Activated naive CD4-positive, alpha-beta T cell treated with anti-CD3 and anti-CD28 coated beads, Interleukin-2, amount 50 U/mL, for 16 hours (primary cell): ENCODE results near the gene ATP6V0A1.
"Not testable (repeated sequence)": the region's sequence is repeated elsewhere in the genome, so short reads cannot be mapped to it uniquely, and the experiment has no call there.

Experiments used
- DNase-seq: peaks from one replicate; pipeline ENCODE4 v3.0.0-alpha.2; 2020

The ATP6V0A1 gene

GRCh38 chr17:42477824-42478223 is 19.1 kb downstream of the ATP6V0A1 start:
- DNase-seq, result not testable (repeated sequence)

- DNase-seq, result peak; percentile 57
Observed at GRCh38 chr17:42484304-42484703, 25.6 kb downstream of the ATP6V0A1 start.

DNA sequence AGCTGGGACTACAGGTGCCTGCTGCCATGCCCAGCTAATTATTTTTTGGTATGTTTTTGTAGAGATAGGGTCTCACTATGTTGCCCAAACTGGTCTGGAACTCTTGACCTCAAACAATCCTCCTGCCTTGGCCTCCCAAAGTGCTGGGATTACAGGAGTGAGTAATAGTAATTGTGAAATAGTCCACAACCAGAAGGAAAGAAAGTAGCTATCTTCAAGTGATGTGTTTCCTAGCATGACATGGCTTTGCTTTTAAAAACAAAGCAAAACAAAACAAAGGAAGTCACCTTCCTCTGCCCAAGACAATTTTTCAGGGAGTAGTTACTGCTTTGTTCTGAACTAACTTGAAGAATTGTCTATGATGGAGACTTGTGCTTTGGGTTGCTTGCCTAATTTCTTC is 27.0 kb downstream of the ATP6V0A1 start:
- DNase-seq, result no peak

DNA sequence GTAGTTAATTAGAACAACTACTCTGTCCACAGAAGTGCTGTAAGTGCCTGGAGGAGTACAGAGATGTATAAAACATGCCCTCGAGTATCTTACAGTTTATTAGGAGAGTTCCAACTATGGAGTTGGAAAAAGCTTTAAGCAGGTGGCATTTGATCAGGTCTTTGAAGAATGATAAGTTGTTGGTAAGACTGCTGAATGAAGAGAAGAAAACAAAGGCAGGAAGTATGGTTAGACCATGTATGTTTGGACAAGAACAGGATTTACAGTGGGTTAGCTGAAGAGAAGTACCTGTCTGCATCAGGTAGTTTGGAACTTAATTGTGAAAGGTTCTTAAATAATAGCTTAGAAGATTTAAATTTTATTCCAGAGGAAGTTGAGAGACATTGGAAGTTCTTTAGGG is 29.4 kb downstream of the ATP6V0A1 start:
- DNase-seq, result no peak

DNA sequence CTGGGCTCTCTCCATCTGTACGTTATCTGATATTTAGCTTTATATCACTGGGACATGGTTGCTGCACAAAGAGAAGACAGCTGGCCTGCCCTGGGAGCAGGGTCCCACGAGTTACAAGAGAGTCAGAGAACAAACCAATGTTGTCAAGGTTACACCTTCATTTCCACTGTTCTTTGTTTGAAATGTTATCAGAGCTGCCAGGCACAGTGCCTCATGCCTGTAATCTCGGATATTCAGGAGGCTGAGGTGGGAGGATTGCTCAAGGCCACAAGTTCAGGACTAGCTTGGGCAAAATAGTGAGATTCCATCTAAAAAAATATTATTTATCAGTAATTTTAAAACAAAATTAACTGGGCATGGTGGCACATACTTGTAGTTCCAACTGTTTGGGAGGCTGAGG is 34.6 kb downstream of the ATP6V0A1 start:
- DNase-seq, result no peak

GRCh38 chr17:42494673-42495072 is 36.0 kb downstream of the ATP6V0A1 start:
- DNase-seq, result no peak

- no peak for DNase-seq
Observed at GRCh38 chr17:42498828-42499227, 40.1 kb downstream of the ATP6V0A1 start.

DNA sequence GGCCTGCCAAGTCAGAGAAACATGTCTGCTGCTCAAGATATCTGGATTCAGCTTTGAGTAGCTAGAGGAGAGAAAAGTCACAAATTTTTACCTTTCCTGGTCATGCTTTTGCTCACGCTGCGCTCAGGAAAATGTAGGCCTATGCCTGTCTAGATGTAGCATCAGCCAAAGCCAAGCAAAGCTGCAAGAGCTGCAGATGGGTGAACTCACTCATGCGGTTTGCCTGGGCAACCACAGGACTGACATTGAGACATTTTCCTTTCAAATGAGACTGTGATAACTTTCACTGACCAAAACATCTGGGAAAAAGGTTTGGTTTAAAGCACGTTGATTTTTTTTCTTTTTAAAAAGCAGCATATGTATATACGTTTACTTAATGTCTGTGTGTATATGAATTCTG is 43.4 kb downstream of the ATP6V0A1 start:
- DNase-seq, result no peak

GRCh38 chr17:42502926-42503325 is 44.2 kb downstream of the ATP6V0A1 start:
- no peak for DNase-seq

GRCh38 chr17:42507671-42508070 is 49.0 kb downstream of the ATP6V0A1 start:
- DNase-seq, result no peak

- no peak for DNase-seq
Observed at GRCh38 chr17:42508426-42509165, 49.9 kb downstream of the ATP6V0A1 start.

DNA sequence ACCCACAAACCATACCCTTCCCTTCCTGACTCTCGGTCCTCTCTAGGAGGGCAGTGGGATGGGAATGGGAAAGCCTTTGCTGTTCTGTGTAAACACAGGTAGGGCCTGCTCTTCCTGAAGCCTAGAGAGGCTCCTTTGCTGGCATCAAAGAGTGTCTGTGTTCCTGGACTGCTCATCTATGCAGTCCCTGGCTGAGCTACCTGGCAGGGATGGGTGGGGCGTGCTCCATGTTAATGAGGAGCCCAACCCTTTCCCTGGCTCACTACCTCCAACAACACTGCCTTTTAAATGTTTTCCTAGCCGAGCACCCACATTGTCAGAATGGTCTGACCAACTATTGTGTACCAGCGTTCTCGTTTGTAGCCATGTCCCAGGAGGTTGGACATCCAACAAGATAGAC is 50.7 kb downstream of the ATP6V0A1 start:
- DNase-seq, result no peak

- no peak for DNase-seq
Observed at GRCh38 chr17:42509841-42510240, 51.2 kb downstream of the ATP6V0A1 start.

DNA sequence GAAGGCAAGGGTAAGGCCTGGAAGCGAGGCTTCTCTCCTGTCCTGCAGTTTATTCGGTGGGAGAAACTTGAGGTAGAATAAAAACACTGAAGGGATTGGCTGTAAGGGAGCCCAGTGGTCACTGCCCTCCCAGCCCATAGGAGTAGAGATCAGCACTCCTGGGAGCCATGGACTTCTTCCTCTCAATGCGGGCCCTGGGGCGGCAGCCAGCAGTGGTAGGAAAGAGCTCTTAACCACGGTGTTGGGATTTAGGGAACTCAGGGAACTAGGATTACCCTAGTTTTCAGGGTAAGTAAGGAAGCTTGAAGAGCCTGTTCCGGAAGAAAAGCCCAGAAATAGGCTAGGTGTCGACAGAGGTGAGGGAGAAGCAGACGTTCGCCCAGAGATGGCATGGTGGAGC is 53.6 kb downstream of the ATP6V0A1 start:
- no peak for DNase-seq

DNA sequence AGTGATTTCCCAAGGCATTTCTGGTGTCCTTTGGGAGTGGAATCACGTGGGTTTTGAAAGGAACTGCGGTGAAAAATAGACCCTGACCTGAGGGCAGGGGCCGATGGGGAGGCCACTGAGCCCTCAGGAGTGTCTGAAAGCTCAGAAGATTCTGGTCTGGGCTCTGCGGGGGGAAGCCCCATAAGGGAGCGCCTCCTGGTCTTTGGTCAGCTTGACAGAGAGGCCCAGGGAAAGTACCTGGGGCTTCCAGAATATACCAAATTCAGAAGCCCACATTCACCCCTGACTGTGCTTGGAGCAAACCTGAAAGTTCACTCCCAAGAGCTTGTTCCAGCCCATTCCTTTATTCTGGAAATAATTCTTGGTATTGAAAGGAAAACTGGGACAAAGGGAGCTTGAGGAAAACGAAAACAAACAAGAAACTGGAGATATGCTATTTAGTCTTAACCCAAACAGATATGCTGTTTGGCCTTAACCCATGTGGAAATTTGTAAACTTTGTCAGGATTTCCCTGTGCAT is 54.1 kb downstream of the ATP6V0A1 start:
- no peak for DNase-seq

DNA sequence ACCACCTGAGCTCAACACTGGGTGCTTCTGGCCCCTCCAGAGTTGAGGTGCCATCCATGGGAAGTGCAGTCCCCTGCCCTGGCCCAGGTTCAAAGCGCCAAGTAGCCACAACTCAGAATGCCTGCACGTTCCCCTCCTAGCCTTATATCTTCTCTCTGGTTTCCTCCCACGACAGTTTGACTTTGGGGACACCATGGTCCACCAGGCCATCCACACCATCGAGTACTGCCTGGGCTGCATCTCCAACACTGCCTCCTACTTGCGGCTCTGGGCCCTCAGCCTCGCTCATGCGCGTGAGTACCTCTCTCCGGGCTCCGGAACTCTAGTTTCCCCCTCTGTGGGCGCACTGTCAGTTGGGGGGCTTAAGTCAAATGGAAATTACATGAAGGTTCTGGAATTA is 55.0 kb downstream of the ATP6V0A1 start:
- DNase-seq, result no peak

- no peak for DNase-seq
Observed at GRCh38 chr17:42514279-42514678, 55.6 kb downstream of the ATP6V0A1 start.

DNA sequence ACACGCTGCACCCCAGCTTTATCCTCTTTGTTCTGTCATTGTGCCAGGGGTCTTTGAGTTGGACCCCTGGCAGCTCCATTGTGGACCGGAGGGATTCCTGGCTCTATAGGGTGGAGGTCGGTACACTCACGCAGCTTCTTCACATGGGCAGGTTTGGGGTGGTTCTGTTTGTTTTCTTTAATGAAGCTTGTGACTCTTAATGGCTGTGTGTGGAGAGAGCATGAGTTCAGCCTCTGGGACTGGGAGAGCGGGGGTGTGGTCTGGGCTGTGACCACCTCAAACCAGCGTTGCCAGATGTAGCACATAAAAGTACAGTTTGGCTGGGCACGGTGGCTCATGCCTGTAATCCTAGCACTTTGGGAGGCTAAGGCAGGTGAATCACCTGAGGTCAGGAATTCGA is 56.2 kb downstream of the ATP6V0A1 start:
- no peak for DNase-seq

GRCh38 chr17:42517516-42517915 is 58.8 kb downstream of the ATP6V0A1 start:
- peak; percentile 77 for DNase-seq

DNA sequence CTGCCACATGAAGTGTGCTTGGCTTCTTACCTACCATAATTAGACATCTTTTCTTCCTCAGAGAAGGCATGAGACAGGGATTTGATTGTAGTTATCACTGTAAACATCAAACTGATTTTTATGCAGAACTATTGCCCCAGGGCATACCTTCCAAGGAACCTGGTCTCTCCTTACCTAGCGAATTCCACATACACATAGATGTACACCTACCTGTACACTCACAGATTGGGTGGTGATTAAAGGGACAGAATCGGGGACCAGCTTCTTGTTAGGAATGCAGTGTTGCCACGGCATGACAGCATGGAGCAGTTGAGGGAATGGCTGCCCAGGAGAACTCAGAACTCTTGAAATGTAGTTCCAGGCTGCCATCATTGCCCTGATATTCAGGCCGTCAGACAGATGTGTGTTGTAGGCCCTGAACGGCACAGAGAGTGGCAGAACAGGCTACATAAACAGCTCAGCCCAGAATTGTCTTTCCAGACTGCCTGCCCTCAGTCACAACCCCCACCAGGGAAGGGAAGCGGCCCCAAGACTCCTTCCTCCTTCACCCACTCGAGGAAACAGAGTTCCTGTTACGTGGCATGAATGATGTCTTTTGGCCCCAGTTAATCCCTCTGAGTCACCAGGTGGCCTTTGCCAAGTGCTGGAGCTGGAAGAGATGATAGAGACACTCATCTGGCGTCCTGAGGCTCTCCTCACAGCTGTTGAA is 59.5 kb downstream of the ATP6V0A1 start:
- DNase-seq, result no peak

DNA sequence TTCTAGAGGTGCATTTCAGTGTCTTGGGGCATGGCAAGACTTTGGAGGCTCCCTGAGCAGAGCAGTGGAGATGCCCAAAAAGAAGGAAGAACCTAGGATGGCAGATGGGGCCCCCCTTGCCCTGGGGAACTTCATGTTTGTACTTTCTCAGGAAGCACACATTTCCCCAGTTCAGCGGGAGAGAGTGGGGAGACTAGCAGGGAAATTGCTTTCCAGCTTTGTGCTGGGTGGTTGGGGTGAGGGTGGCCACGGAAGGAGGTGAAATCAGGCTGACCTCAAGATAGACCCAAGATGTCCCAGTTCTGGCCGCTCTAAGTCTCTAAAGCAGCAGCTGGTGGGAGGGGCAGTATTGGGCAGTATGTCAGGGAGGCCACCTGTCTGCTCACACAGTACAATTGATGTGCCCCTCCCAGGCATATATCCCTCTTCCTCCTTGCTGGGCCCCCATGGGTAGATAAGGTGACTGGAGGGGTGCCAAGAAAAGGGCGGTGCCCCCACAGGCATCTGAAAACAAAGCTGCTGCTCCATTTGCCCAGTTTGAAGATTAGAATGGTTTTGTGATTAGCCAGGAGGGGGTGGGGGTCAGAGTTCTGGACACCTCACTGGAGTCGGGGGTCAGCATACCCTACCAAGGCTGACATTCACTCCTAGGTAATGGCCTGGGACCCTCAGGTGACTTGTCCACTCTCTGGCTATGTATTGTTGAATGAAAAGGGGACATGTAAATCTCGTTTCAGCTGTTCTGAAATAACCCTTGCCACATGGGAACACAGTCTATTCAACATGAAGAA is 60.3 kb downstream of the ATP6V0A1 start:
- DNase-seq, result no peak

- no peak for DNase-seq
Observed at GRCh38 chr17:42519546-42520491, 61.1 kb downstream of the ATP6V0A1 start.
